IMR-90 (cell line): ENCODE results near the gene EIF4E3. TPM values are rescaled to one million over a fixed set of nuclear protein-coding genes. Genes with fewer than 3 reads are reported as not detected.

ENCODE experiments used
- ATAC-seq: fragments of 200-7000 bp; cut with Tn5 transposase; 2 replicates; pipeline ENCODE4 v1.9.1; 2020; ENCODE audit warnings: low read depth, mild to moderate bottlenecking, moderate library complexity
- BruUV-seq: library from RNA; stranded (reverse); fragments of 400-500 nt; replicated peaks from 2 replicates; lab custom pipeline; 2021; lab: Mats Ljungman, UMichigan
- CTCF ChIA-PET: fragments of 300-600 bp; formaldehyde crosslinking; extraction: SDS; loops from one replicate; lab custom pipeline; 2021; ENCODE audit warnings: antibody characterized with exemption; lab: Yijun Ruan, JAX
- POLR2A ChIA-PET: fragments of 300-600 bp; sonication (Branson Sonifier 250); formaldehyde crosslinking; loops from one replicate; lab custom pipeline; 2022; ENCODE audit warnings: antibody characterized with exemption; ENCODE audit not compliant: unreplicated experiment; lab: Charles Lee
- DNase-seq: peaks from one replicate; pipeline ENCODE4 v3.0.0; 2013
- H2AFZ ChIP-seq: replicated peaks from 2 replicates; pipeline ENCODE3; 2013; ENCODE audit warnings: low read length, mild to moderate bottlenecking; ENCODE audit not compliant: poor library complexity
- H2AK5ac ChIP-seq: 2 replicates; pipeline ENCODE4 v1.6.1; 2013; ENCODE audit warnings: low read depth, low read length, inconsistent platforms
- H2AK9ac ChIP-seq: replicated peaks from 2 replicates; pipeline ENCODE3; 2013; ENCODE audit warnings: mild to moderate bottlenecking, low read depth, low read length, moderate library complexity; ENCODE audit not compliant: poor library complexity
- H2BK120ac ChIP-seq: 2 replicates; pipeline ENCODE4 v1.6.1; 2013; ENCODE audit warnings: low read depth, low read length, inconsistent platforms
- H2BK15ac ChIP-seq: 3 replicates; pipeline ENCODE4 v1.6.1; 2013; ENCODE audit warnings: low read depth, low read length, inconsistent platforms
- H2BK20ac ChIP-seq: 2 replicates; pipeline ENCODE4 v1.6.1; 2013; ENCODE audit warnings: low read depth, mild to moderate bottlenecking, inconsistent platforms, low read length, moderate library complexity
- H2BK5ac ChIP-seq: 2 replicates; pipeline ENCODE4 v1.6.1; 2013; ENCODE audit warnings: mild to moderate bottlenecking, low read depth, low read length, inconsistent platforms; ENCODE audit not compliant: poor library complexity, severe bottlenecking
- H3K14ac ChIP-seq: replicated peaks from 2 replicates; pipeline ENCODE4 v1.6.1; 2013; ENCODE audit warnings: low read depth, low read length, inconsistent platforms
- H3K18ac ChIP-seq: 2 replicates; pipeline ENCODE4 v1.6.1; 2013; ENCODE audit warnings: low read depth, low read length, control low read depth
- H3K23ac ChIP-seq: 2 replicates; pipeline ENCODE4 v1.6.1; 2013; ENCODE audit warnings: low read depth, low read length, inconsistent platforms
- H3K27ac ChIP-seq: 2 replicates; pipeline ENCODE4 v1.5.1; 2013; ENCODE audit warnings: mild to moderate bottlenecking, control low read depth, low read length; ENCODE audit not compliant: insufficient read depth
- H3K27me3 ChIP-seq: 2 replicates; pipeline ENCODE4 v1.6.1; 2013; ENCODE audit warnings: low read length; ENCODE audit not compliant: control insufficient read depth, insufficient read depth
- H3K36me3 ChIP-seq: 2 replicates; pipeline ENCODE4 v1.6.1; 2013; ENCODE audit warnings: low read length, mixed read lengths; ENCODE audit not compliant: control insufficient read depth, insufficient read depth
- H3K4ac ChIP-seq: 2 replicates; pipeline ENCODE4 v1.6.1; 2013; ENCODE audit warnings: low read depth, low read length, inconsistent platforms
- H3K4me1 ChIP-seq: 2 replicates; pipeline ENCODE4 v1.6.1; 2013; ENCODE audit warnings: low read length, mixed read lengths; ENCODE audit not compliant: control insufficient read depth, insufficient read depth
- H3K4me2 ChIP-seq: 2 replicates; pipeline ENCODE4 v1.6.1; 2013; ENCODE audit warnings: low read depth, mild to moderate bottlenecking, control low read depth, low read length, moderate library complexity
- H3K4me3 ChIP-seq: 2 replicates; pipeline ENCODE4 v1.5.1; 2013; ENCODE audit warnings: low read depth, mild to moderate bottlenecking, control low read depth, low read length, moderate library complexity; ENCODE audit not compliant: insufficient read depth
- H3K56ac ChIP-seq: 2 replicates; pipeline ENCODE4 v1.6.1; 2013; ENCODE audit warnings: low read length, inconsistent platforms; ENCODE audit not compliant: insufficient read depth; ENCODE audit errors: extremely low read depth
- H3K79me1 ChIP-seq, 2 experiments: 2 replicates each; pipeline ENCODE4 v1.6.1; 2013; ENCODE audit warnings: low read length in 2 of 2, inconsistent platforms in 1 of 2, low read depth in 1 of 2
- H3K9ac ChIP-seq: 2 replicates; pipeline ENCODE4 v1.6.1; 2013; ENCODE audit warnings: low read depth, low read length, control low read depth
- H3K9me1 ChIP-seq: 2 replicates; pipeline ENCODE4 v1.6.1; 2013; ENCODE audit warnings: low read length, inconsistent platforms; ENCODE audit not compliant: insufficient read depth
- H3K9me3 ChIP-seq: 2 replicates; pipeline ENCODE4 v1.6.1; 2013; ENCODE audit warnings: low read length; ENCODE audit not compliant: control insufficient read depth, insufficient read depth
- H4K20me1 ChIP-seq: 2 replicates; pipeline ENCODE4 v1.6.1; 2013; ENCODE audit warnings: low read length, inconsistent platforms; ENCODE audit not compliant: insufficient read depth
- H4K5ac ChIP-seq: 2 replicates; pipeline ENCODE4 v1.6.1; 2013; ENCODE audit warnings: mild to moderate bottlenecking, low read depth, low read length, control low read depth
- H4K8ac ChIP-seq, 2 experiments: 2 replicates each; pipeline ENCODE4 v1.6.1; 2013; ENCODE audit warnings: low read depth in 2 of 2, low read length in 2 of 2, control low read depth in 1 of 2, inconsistent platforms in 1 of 2
- H4K91ac ChIP-seq: 2 replicates; pipeline ENCODE4 v1.6.1; 2013; ENCODE audit warnings: low read depth, low read length, inconsistent platforms; ENCODE audit not compliant: insufficient read depth
- CEBPB ChIP-seq: IDR thresholded peaks from 2 replicates; pipeline ENCODE4 v1.6.1; 2012; ENCODE audit warnings: low read depth, low read length, improper control_type of control experiment
- CHD1 ChIP-seq: IDR thresholded peaks from 2 replicates; pipeline ENCODE4 v1.6.1; 2012; ENCODE audit warnings: low read depth, low read length, improper control_type of control experiment
- ELK1 ChIP-seq: fragments of 150-350 bp; IDR thresholded peaks from 2 replicates; pipeline ENCODE4 v1.6.1; 2016; ENCODE audit warnings: low read depth, mild to moderate bottlenecking, low read length, moderate library complexity, borderline replicate concordance
- FOS ChIP-seq: fragments of 150-350 bp; IDR thresholded peaks from 2 replicates; pipeline ENCODE4 v1.6.1; 2016; ENCODE audit warnings: low read depth, low read length
- MAFK ChIP-seq: IDR thresholded peaks from 2 replicates; pipeline ENCODE4 v1.6.1; 2012; ENCODE audit warnings: low read depth, low read length, improper control_type of control experiment
- MXI1 ChIP-seq: IDR thresholded peaks from 2 replicates; pipeline ENCODE4 v1.6.1; 2012; ENCODE audit warnings: low read depth, mild to moderate bottlenecking, low read length, moderate library complexity, borderline replicate concordance
- NFE2L2 ChIP-seq: fragments of 150-350 bp; IDR thresholded peaks from 2 replicates; pipeline ENCODE4 v1.6.1; 2016; ENCODE audit warnings: low read depth, mild to moderate bottlenecking, low read length
- POLR2A ChIP-seq: IDR thresholded peaks from 2 replicates; pipeline ENCODE4 v1.6.1; 2012; ENCODE audit warnings: mild to moderate bottlenecking, low read depth, low read length
- RAD21 ChIP-seq: IDR thresholded peaks from 2 replicates; pipeline ENCODE4 v1.6.1; 2012; ENCODE audit warnings: low read length, improper control_type of control experiment
- dilution Hi-C: fragments of 300-500 bp; cut with HindIII; formaldehyde crosslinking; loops from one replicate; pipeline ENCODE4 v1.14.3; 2018; ENCODE audit warnings: low sequenced_read_pairs; ENCODE audit not compliant: unreplicated experiment
- in situ Hi-C: fragments of 300-500 bp; cut with MboI; formaldehyde crosslinking; loops from 3 replicates; pipeline ENCODE4 v1.14.3; 2019; ENCODE audit warnings: low sequenced_read_pairs, inconsistent platforms, mixed read lengths
- intact Hi-C: fragments of 100-400 bp; cut with micrococcal nuclease; formaldehyde crosslinking; loops from 2 replicates; pipeline ENCODE4 v1.10.0; 2022
- polyA plus RNA-seq, 3 experiments: library from polyadenylated mRNA; depleted of rRNA; stranded (reverse); fragments of >200 nt; gene quantifications; 2 replicates each; pipeline ENCODE4 v1.2.3, GENCODE V29; 2012; ENCODE audit warnings: low replicate concordance in 1 of 3
- total RNA-seq: library from RNA; depleted of rRNA; stranded (reverse); fragments of >200 nt; gene quantifications from 2 replicates; pipeline ENCODE4 v1.2.3, GENCODE V29; 2012

Gene EIF4E3
- total and polyA plus RNA-seq, 2 of the 4 experiments (the other 2 are of a cell fraction) = 0.72 to 1.1 TPM

- H2BK5ac ChIP-seq = no peak overlapping the region
- no TSS peak for BruUV-seq
- H4K5ac ChIP-seq = no peak overlapping the region
- no peak overlapping the region for H3K4me2 ChIP-seq
- intact Hi-C loops (no loop called here), in situ Hi-C loops (no loop called here), dilution Hi-C loops (no loop called here)
- no peak overlapping the region for H4K8ac ChIP-seq
- H3K56ac ChIP-seq = no peak overlapping the region
- H3K14ac ChIP-seq = no peak overlapping the region
- ATAC-seq = no peak
- peaks cover 2% of the 10 kb centered on the region; the same call in 1 of the 2 replicates for H3K4me1 ChIP-seq
- H3K79me1 ChIP-seq = no peaks in the 10 kb centered on the region
- H3K9ac ChIP-seq = no peak overlapping the region
- H4K91ac ChIP-seq = no peak overlapping the region
- H2BK20ac ChIP-seq = no peak overlapping the region
- H3K9me1 ChIP-seq = no peaks in the 10 kb centered on the region
- no peak overlapping the region for H3K27ac ChIP-seq
- ChIA-PET POLR2A (no interaction called here), CTCF (no interaction called here)
- no peaks in the 10 kb centered on the region for H3K36me3 ChIP-seq
- TF ChIP-seq CHD1 = no peak
- no peak for TF ChIP-seq ELK1
- no peak for TF ChIP-seq MXI1
- no peak for TF ChIP-seq FOS
- TF ChIP-seq NFE2L2 = no peak
- TF ChIP-seq POLR2A = no peak
- TF ChIP-seq MAFK = no peak
- TF ChIP-seq RAD21 = no peak
- no peak for TF ChIP-seq CEBPB
- H2AFZ ChIP-seq = no peak overlapping the region
- peaks cover 43% of the 10 kb centered on the region for H3K27me3 ChIP-seq
- no peak for DNase-seq
- no peaks in the 10 kb centered on the region for H4K20me1 ChIP-seq
- no peak overlapping the region for H2BK15ac ChIP-seq
- no peak overlapping the region for H3K4me3 ChIP-seq
- H2BK120ac ChIP-seq = no peak overlapping the region
- no peak overlapping the region for H2AK5ac ChIP-seq
- no peak overlapping the region for H3K23ac ChIP-seq
- H2AK9ac ChIP-seq = no peak overlapping the region
- H3K9me3 ChIP-seq = no peaks in the 10 kb centered on the region
- no peak overlapping the region for H3K18ac ChIP-seq
- H3K4ac ChIP-seq = no peak overlapping the region
Observed at GRCh38 chr3:71634671-71635070, 90.5 kb downstream of the EIF4E3 start.
